H9 (cell line): Measurements from ENCODE around the gene KPNA2. TPM values are rescaled to one million over a fixed set of nuclear protein-coding genes. Genes with fewer than 3 reads are reported as not detected.

ENCODE experiments used
- DNase-seq: peaks from one replicate; pipeline ENCODE4 v3.0.0-alpha.2; 2017
- H2AFZ ChIP-seq: one replicate; pipeline ENCODE4 v1.6.1; 2013; ENCODE audit warnings: mild to moderate bottlenecking, low read length, control low read depth, moderate library complexity
- H2AK5ac ChIP-seq: 2 replicates; pipeline ENCODE4 v1.6.1; 2013; ENCODE audit warnings: low read length, control low read depth, mixed read lengths; ENCODE audit not compliant: insufficient read length
- H2BK120ac ChIP-seq: one replicate; pipeline ENCODE4 v1.6.1; 2013; ENCODE audit warnings: low read depth, mild to moderate bottlenecking, low read length, control low read depth, inconsistent platforms; ENCODE audit not compliant: poor library complexity, severe bottlenecking
- H2BK12ac ChIP-seq: 2 replicates; pipeline ENCODE4 v1.6.1; 2013; ENCODE audit warnings: low read length, control low read depth, mixed read lengths, low read depth; ENCODE audit not compliant: insufficient read length
- H2BK15ac ChIP-seq: 2 replicates; pipeline ENCODE4 v1.6.1; 2013; ENCODE audit warnings: low read depth, low read length, control low read depth
- H2BK20ac ChIP-seq: one replicate; pipeline ENCODE4 v1.6.1; 2013; ENCODE audit warnings: low read depth, mild to moderate bottlenecking, low read length, control low read depth, inconsistent platforms; ENCODE audit not compliant: poor library complexity, severe bottlenecking
- H2BK5ac ChIP-seq: 2 replicates; pipeline ENCODE4 v1.6.1; 2013; ENCODE audit warnings: low read length, control low read depth, mixed read lengths; ENCODE audit not compliant: insufficient read length
- H3K14ac ChIP-seq: 2 replicates; pipeline ENCODE4 v1.6.1; 2013; ENCODE audit warnings: low read length, control low read depth; ENCODE audit not compliant: insufficient read depth
- H3K18ac ChIP-seq: 2 replicates; pipeline ENCODE4 v1.6.1; 2013; ENCODE audit warnings: low read depth, mild to moderate bottlenecking, mixed read lengths, low read length, control low read depth; ENCODE audit not compliant: insufficient read length
- H3K23ac ChIP-seq: 2 replicates; pipeline ENCODE4 v1.6.1; 2013; ENCODE audit warnings: low read length, control low read depth, mixed read lengths, low read depth; ENCODE audit not compliant: insufficient read length
- H3K23me2 ChIP-seq: 2 replicates; pipeline ENCODE4 v1.6.1; 2013; ENCODE audit warnings: low read depth, mild to moderate bottlenecking, mixed read lengths, low read length, control low read depth; ENCODE audit not compliant: insufficient read length, poor library complexity, severe bottlenecking
- H3K27ac ChIP-seq: 2 replicates; pipeline ENCODE4 v1.5.1; 2013; ENCODE audit warnings: low read length, control low read depth, mixed read lengths, low read depth; ENCODE audit not compliant: insufficient read length
- H3K27me3 ChIP-seq: 2 replicates; pipeline ENCODE4 v1.6.1; 2013; ENCODE audit warnings: low read length, control low read depth, inconsistent platforms; ENCODE audit not compliant: insufficient read depth
- H3K4ac ChIP-seq: 2 replicates; pipeline ENCODE4 v1.6.1; 2013; ENCODE audit warnings: low read depth, mild to moderate bottlenecking, control low read depth, inconsistent platforms, low read length, moderate library complexity
- H3K4me1 ChIP-seq: 2 replicates; pipeline ENCODE4 v1.6.1; 2013; ENCODE audit warnings: low read length, control low read depth, inconsistent platforms; ENCODE audit not compliant: insufficient read depth
- H3K4me2 ChIP-seq: 2 replicates; pipeline ENCODE4 v1.6.1; 2013; ENCODE audit warnings: low read length, control low read depth, mixed read lengths; ENCODE audit not compliant: insufficient read length, insufficient read depth
- H3K56ac ChIP-seq: 2 replicates; pipeline ENCODE4 v1.6.1; 2013; ENCODE audit warnings: low read depth, mild to moderate bottlenecking, mixed read lengths, low read length, control low read depth; ENCODE audit not compliant: insufficient read length
- H3K79me1 ChIP-seq: 2 replicates; pipeline ENCODE4 v1.6.1; 2013; ENCODE audit warnings: low read depth, mild to moderate bottlenecking, moderate library complexity, low read length, control low read depth, inconsistent platforms; ENCODE audit not compliant: insufficient read depth, poor library complexity, severe bottlenecking
- H3K79me2 ChIP-seq: 2 replicates; pipeline ENCODE4 v1.6.1; 2013; ENCODE audit warnings: low read length, control low read depth, inconsistent platforms; ENCODE audit not compliant: insufficient read depth
- H3K9ac ChIP-seq: 2 replicates; pipeline ENCODE4 v1.6.1; 2013; ENCODE audit warnings: low read length, control low read depth, mixed read lengths; ENCODE audit not compliant: insufficient read length; ENCODE audit errors: extremely low read depth
- H3K9me3 ChIP-seq: one replicate; pipeline ENCODE4 v1.6.1; 2013; ENCODE audit warnings: low read depth, low read length, inconsistent platforms; ENCODE audit not compliant: control insufficient read depth
- H3T11ph ChIP-seq: one replicate; pipeline ENCODE4 v1.6.1; 2013; ENCODE audit warnings: mild to moderate bottlenecking, low read length, control low read depth, inconsistent platforms
- H4K20me1 ChIP-seq: one replicate; pipeline ENCODE4 v1.6.1; 2013; ENCODE audit not compliant: control insufficient read depth, insufficient read length, insufficient read depth
- H4K5ac ChIP-seq: 2 replicates; pipeline ENCODE4 v1.6.1; 2013; ENCODE audit warnings: low read depth, mild to moderate bottlenecking, mixed read lengths, low read length, control low read depth; ENCODE audit not compliant: insufficient read length
- H4K8ac ChIP-seq: replicated peaks from 2 replicates; pipeline ENCODE4 v1.6.1; 2013; ENCODE audit warnings: low read length, control low read depth, mixed read lengths, low read depth; ENCODE audit not compliant: insufficient read length
- H4K91ac ChIP-seq: 2 replicates; pipeline ENCODE4 v1.6.1; 2013; ENCODE audit warnings: low read depth, mild to moderate bottlenecking, moderate library complexity, mixed read lengths, low read length, control low read depth; ENCODE audit not compliant: insufficient read length
- H3K27ac Mint-ChIP-seq, 3 experiments: 2 replicates in 2 of 3; 3 replicates in 1 of 3; pipeline ENCODE4 v1.8.0; 2020 to 2021; ENCODE audit warnings: mixed read lengths in 3 of 3, mild to moderate bottlenecking in 1 of 3, moderate library complexity in 1 of 3
- H3K27me3 Mint-ChIP-seq: 2 replicates; pipeline ENCODE4 v1.8.0; 2021; ENCODE audit warnings: low read depth, mild to moderate bottlenecking, moderate library complexity, mixed read lengths
- H3K36me3 Mint-ChIP-seq, 3 experiments: 2 replicates in 2 of 3; 3 replicates in 1 of 3; pipeline ENCODE4 v1.8.0; 2020 to 2021; ENCODE audit warnings: low read depth in 3 of 3, mixed read lengths in 3 of 3; ENCODE audit not compliant: insufficient read depth in 1 of 3
- H3K4me1 Mint-ChIP-seq, 2 experiments: 2 replicates each; pipeline ENCODE4 v1.8.0; 2020; ENCODE audit warnings: mixed read lengths in 2 of 2
- H3K4me3 Mint-ChIP-seq, 2 experiments: 2 replicates in 1 of 2; 3 replicates in 1 of 2; pipeline ENCODE4 v1.8.0; 2020 to 2021; ENCODE audit warnings: mild to moderate bottlenecking in 2 of 2, mixed read lengths in 2 of 2, moderate library complexity in 1 of 2
- H3K9me3 Mint-ChIP-seq, 2 experiments: 2 replicates in 1 of 2; 3 replicates in 1 of 2; pipeline ENCODE4 v1.8.0; 2020; ENCODE audit warnings: mild to moderate bottlenecking in 2 of 2, mixed read lengths in 2 of 2, moderate library complexity in 1 of 2
- WGBS: extraction: QIAGEN DNeasy Blood & Tissue Kit; methylation state at CpG from one replicate; pipeline ENCODE4 v1.1.7; 2013; ENCODE audit warnings: missing lambda C conversion rate, low lambda C conversion rate, mixed read lengths; ENCODE audit not compliant: insufficient read length; ENCODE audit errors: extremely low coverage; 5-methylcytosine and 5-hydroxymethylcytosine counted together
- total RNA-seq: library from RNA; stranded (reverse); gene quantifications from 2 replicates; pipeline ENCODE4 v1.2.1, GENCODE V29; 2021
- TF ChIP-seq, protein P1 (sequence below): fragments of 200-600 bp; sonication (generic); conservative IDR thresholded peaks from 3 replicates; pipeline ENCODE4 v1.8.0; 2021; ENCODE audit warnings: antibody characterized with exemption, mild to moderate bottlenecking

KPNA2 gene
- total RNA-seq, 1 experiment from 2014 or later, result 432 TPM

DNA sequence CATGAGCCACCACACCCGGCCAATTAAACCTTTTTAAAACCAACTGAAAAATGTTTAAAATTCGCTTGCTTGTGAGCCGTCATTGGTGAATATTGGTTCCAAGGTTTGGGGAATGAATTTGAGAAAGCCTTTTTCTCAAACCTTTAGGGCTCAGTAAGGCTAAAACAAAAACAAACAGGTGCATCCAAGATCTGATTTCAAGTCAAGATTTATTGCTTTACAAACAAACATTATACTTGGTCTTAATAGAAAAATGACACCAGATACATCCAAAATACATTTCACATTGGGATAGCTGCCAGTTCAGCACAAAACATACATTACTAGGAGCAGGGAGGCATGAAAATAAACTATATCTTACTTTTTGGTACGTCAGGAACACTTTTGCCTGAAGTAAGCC is 44.6 kb upstream of the KPNA2 start:
- H4K20me1 ChIP-seq, result no peaks in the 10 kb centered on the region
- H3K4me1 ChIP-seq, result peaks cover 4% of the 10 kb centered on the region; the same call in 1 of the 2 replicates
- Mint-ChIP-seq H3K4me1 (peaks cover 22 to 24% of the 10 kb centered on the region in 2 experiments), H3K4me3 (no peak overlapping the region), H3K27me3 (peaks cover 15% of the 10 kb centered on the region), H3K9me3 (peaks cover 0 to 2% of the 10 kb centered on the region in 2 experiments; a peak in 2 of 5 replicates), H3K27ac (no peak overlapping the region), H3K36me3 (peaks cover 3 to 6% (median 5%) of the 10 kb centered on the region in 3 experiments; a peak in 2 of 7 replicates)
- H2BK15ac ChIP-seq, result no peak overlapping the region
- H3K4ac ChIP-seq, result no peak overlapping the region
- peaks cover 9% of the 10 kb centered on the region for H3K23me2 ChIP-seq
- no peak overlapping the region for H2BK12ac ChIP-seq
- no CpG with 5 or more reads among the region's 4 CpGs for WGBS
- H3K14ac ChIP-seq, result no peak overlapping the region
- H2AK5ac ChIP-seq, result no peak overlapping the region
- no peak overlapping the region for H2BK5ac ChIP-seq
- H3K27me3 ChIP-seq, result peaks cover 4% of the 10 kb centered on the region; the same call in 1 of the 2 replicates
- H3K56ac ChIP-seq, result no peak overlapping the region
- TF ChIP-seq, protein P1, sequence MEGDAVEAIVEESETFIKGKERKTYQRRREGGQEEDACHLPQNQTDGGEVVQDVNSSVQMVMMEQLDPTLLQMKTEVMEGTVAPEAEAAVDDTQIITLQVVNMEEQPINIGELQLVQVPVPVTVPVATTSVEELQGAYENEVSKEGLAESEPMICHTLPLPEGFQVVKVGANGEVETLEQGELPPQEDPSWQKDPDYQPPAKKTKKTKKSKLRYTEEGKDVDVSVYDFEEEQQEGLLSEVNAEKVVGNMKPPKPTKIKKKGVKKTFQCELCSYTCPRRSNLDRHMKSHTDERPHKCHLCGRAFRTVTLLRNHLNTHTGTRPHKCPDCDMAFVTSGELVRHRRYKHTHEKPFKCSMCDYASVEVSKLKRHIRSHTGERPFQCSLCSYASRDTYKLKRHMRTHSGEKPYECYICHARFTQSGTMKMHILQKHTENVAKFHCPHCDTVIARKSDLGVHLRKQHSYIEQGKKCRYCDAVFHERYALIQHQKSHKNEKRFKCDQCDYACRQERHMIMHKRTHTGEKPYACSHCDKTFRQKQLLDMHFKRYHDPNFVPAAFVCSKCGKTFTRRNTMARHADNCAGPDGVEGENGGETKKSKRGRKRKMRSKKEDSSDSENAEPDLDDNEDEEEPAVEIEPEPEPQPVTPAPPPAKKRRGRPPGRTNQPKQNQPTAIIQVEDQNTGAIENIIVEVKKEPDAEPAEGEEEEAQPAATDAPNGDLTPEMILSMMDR, result no peak
- H3K9me3 ChIP-seq, result no peaks in the 10 kb centered on the region
- no peak overlapping the region for H3K4me2 ChIP-seq
- no peak overlapping the region for H3K27ac ChIP-seq
- no peaks in the 10 kb centered on the region for H3K79me1 ChIP-seq
- H3K18ac ChIP-seq, result no peak overlapping the region
- no peak overlapping the region for H3K23ac ChIP-seq
- H3K79me2 ChIP-seq, result no peaks in the 10 kb centered on the region
- H4K8ac ChIP-seq, result no peak overlapping the region
- H3K9ac ChIP-seq, result no peak overlapping the region
- H2BK120ac ChIP-seq, result no peak overlapping the region
- no peak overlapping the region for H4K5ac ChIP-seq
- H2AFZ ChIP-seq, result no peak overlapping the region
- H3T11ph ChIP-seq, result no peak overlapping the region
- H2BK20ac ChIP-seq, result no peak overlapping the region
- no peak overlapping the region for H4K91ac ChIP-seq
- DNase-seq, result no peak
